ENCODE results near the gene TMIGD1.

TMIGD1 gene

DNA sequence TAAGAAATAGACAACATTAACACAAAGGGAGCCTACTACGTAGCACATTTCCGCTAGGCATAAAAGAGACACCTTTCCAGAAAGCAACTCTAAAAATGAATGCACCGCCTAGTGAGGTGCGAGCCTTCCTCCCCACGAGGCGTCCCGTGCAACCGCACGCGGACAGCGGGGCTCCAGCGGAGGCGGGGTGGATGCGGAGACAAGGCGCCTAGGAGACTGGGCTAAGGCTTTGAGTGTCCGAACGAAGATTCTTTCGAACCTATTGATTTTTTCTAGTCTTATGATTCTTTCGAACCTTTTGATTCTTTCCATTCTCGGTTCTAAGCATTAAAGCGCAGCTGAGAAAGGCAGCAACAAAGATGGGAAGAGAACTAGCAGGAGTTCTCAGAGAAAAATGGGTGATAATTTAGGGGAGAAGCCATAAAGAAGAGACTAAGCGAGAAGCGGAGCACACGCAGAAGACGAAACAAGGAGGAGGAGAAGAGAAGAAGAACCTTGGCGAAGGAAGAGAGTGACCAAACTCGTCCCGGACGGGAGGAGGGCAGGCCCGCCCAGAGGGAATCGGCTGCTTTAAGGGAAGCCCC is 44.5 kb upstream of the TMIGD1 start:
- TF ChIP-seq TOX (CRISPR knock-in tag; IDR thresholded peaks at IDR 0.05; ENCODE audit: borderline replicate concordance), result no peak
- TF ChIP-seq, protein P1, sequence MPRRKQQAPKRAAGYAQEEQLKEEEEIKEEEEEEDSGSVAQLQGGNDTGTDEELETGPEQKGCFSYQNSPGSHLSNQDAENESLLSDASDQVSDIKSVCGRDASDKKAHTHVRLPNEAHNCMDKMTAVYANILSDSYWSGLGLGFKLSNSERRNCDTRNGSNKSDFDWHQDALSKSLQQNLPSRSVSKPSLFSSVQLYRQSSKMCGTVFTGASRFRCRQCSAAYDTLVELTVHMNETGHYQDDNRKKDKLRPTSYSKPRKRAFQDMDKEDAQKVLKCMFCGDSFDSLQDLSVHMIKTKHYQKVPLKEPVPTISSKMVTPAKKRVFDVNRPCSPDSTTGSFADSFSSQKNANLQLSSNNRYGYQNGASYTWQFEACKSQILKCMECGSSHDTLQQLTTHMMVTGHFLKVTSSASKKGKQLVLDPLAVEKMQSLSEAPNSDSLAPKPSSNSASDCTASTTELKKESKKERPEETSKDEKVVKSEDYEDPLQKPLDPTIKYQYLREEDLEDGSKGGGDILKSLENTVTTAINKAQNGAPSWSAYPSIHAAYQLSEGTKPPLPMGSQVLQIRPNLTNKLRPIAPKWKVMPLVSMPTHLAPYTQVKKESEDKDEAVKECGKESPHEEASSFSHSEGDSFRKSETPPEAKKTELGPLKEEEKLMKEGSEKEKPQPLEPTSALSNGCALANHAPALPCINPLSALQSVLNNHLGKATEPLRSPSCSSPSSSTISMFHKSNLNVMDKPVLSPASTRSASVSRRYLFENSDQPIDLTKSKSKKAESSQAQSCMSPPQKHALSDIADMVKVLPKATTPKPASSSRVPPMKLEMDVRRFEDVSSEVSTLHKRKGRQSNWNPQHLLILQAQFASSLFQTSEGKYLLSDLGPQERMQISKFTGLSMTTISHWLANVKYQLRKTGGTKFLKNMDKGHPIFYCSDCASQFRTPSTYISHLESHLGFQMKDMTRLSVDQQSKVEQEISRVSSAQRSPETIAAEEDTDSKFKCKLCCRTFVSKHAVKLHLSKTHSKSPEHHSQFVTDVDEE (CRISPR knock-in tag; IDR thresholded peaks at IDR 0.05), result no peak
- no peak for TF ChIP-seq ZFP3 (CRISPR knock-in tag; IDR thresholded peaks at IDR 0.05)
- TF ChIP-seq ZNF565 (CRISPR knock-in tag; conservative IDR thresholded peaks at IDR 0.05; ENCODE audit: low read depth), result no peak
- TF ChIP-seq ZFP30 (CRISPR knock-in tag; IDR thresholded peaks at IDR 0.05), result no peak
- TF ChIP-seq, protein P2, sequence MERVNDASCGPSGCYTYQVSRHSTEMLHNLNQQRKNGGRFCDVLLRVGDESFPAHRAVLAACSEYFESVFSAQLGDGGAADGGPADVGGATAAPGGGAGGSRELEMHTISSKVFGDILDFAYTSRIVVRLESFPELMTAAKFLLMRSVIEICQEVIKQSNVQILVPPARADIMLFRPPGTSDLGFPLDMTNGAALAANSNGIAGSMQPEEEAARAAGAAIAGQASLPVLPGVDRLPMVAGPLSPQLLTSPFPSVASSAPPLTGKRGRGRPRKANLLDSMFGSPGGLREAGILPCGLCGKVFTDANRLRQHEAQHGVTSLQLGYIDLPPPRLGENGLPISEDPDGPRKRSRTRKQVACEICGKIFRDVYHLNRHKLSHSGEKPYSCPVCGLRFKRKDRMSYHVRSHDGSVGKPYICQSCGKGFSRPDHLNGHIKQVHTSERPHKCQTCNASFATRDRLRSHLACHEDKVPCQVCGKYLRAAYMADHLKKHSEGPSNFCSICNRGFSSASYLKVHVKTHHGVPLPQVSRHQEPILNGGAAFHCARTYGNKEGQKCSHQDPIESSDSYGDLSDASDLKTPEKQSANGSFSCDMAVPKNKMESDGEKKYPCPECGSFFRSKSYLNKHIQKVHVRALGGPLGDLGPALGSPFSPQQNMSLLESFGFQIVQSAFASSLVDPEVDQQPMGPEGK (CRISPR knock-in tag; IDR thresholded peaks at IDR 0.05; ENCODE audit: borderline replicate concordance), result no peak
- TF ChIP-seq RARB (CRISPR knock-in tag; IDR thresholded peaks at IDR 0.05), result no peak
- TF ChIP-seq ZC3H10 (CRISPR knock-in tag; IDR thresholded peaks at IDR 0.05), result no peak
- TF ChIP-seq ISL1 (CRISPR knock-in tag; IDR thresholded peaks at IDR 0.05), result no peak
- no peak for TF ChIP-seq ARNTL (CRISPR knock-in tag; IDR thresholded peaks at IDR 0.05; ENCODE audit: borderline replicate concordance, low read depth)
- TF ChIP-seq GLIS3 (CRISPR knock-in tag; IDR thresholded peaks at IDR 0.05), result no peak
- no peak for TF ChIP-seq TCF4 (CRISPR knock-in tag; IDR thresholded peaks at IDR 0.05; ENCODE audit: borderline replicate concordance)
- no peak for TF ChIP-seq SNAI2 (CRISPR knock-in tag; IDR thresholded peaks at IDR 0.05)
- TF ChIP-seq ZNF8 (CRISPR knock-in tag; IDR thresholded peaks at IDR 0.05), result no peak
- TF ChIP-seq, protein P3, sequence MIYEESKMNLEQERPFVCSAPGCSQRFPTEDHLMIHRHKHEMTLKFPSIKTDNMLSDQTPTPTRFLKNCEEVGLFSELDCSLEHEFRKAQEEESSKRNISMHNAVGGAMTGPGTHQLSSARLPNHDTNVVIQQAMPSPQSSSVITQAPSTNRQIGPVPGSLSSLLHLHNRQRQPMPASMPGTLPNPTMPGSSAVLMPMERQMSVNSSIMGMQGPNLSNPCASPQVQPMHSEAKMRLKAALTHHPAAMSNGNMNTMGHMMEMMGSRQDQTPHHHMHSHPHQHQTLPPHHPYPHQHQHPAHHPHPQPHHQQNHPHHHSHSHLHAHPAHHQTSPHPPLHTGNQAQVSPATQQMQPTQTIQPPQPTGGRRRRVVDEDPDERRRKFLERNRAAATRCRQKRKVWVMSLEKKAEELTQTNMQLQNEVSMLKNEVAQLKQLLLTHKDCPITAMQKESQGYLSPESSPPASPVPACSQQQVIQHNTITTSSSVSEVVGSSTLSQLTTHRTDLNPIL (CRISPR knock-in tag; IDR thresholded peaks at IDR 0.05; ENCODE audit: low read depth), result no peak
- no peak for TF ChIP-seq ESRRG (CRISPR knock-in tag; IDR thresholded peaks at IDR 0.05)
- TF ChIP-seq, protein P4, sequence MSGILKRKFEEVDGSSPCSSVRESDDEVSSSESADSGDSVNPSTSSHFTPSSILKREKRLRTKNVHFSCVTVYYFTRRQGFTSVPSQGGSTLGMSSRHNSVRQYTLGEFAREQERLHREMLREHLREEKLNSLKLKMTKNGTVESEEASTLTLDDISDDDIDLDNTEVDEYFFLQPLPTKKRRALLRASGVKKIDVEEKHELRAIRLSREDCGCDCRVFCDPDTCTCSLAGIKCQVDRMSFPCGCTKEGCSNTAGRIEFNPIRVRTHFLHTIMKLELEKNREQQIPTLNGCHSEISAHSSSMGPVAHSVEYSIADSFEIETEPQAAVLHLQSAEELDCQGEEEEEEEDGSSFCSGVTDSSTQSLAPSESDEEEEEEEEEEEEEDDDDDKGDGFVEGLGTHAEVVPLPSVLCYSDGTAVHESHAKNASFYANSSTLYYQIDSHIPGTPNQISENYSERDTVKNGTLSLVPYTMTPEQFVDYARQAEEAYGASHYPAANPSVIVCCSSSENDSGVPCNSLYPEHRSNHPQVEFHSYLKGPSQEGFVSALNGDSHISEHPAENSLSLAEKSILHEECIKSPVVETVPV (CRISPR knock-in tag; IDR thresholded peaks at IDR 0.05), result no peak
- no peak for TF ChIP-seq CSDC2 (CRISPR knock-in tag; IDR thresholded peaks at IDR 0.05)
- no peak for TF ChIP-seq BACH2 (CRISPR knock-in tag; IDR thresholded peaks at IDR 0.05; ENCODE audit: borderline replicate concordance)
- ATAC-seq, result no peak

DNA sequence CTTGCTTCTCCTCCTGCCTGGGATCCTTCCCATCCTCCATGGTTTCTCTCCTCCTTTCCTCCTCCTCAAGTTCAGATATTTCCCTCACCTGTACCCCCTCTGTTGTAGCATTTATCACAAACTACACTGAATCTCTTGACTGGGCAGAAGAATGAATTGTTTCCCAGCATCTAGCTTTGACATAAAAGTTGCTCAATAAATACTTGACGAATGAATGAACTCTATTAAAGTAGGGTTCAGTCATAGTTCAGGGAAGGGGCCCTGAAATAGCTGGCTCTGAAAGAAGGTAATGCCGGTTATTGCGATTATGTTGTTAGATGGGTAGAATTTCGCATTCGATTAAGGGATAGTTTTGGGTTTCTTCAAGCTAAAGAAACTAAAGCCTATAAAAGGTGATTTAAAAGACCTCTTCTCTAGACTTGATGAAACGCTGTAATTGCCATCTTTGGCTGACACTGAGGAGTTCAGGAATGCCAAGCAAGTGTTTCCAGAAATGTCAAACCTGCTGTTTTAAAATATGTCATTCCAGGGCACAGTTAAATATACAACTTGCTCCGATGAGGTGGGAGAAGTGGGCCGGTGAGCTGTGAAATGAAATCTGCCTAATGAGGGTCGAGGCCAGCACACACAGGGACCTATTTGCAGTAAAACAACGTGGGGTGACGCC is 43.9 kb upstream of the TMIGD1 start:
- TF ChIP-seq, protein P4 (CRISPR knock-in tag; IDR thresholded peaks at IDR 0.05), result no peak
- TF ChIP-seq ISL1 (CRISPR knock-in tag; IDR thresholded peaks at IDR 0.05), result no peak
- no peak for TF ChIP-seq OSR1 (CRISPR knock-in tag; IDR thresholded peaks at IDR 0.05)
- TF ChIP-seq PPARA (CRISPR knock-in tag; IDR thresholded peaks at IDR 0.05; ENCODE audit: borderline replicate concordance), result no peak
- no peak for TF ChIP-seq BACH2 (CRISPR knock-in tag; IDR thresholded peaks at IDR 0.05; ENCODE audit: borderline replicate concordance)
- TF ChIP-seq GLIS3 (CRISPR knock-in tag; IDR thresholded peaks at IDR 0.05), result no peak
- TF ChIP-seq TCF4 (CRISPR knock-in tag; IDR thresholded peaks at IDR 0.05; ENCODE audit: borderline replicate concordance), result no peak
- TF ChIP-seq, protein P3 (CRISPR knock-in tag; IDR thresholded peaks at IDR 0.05; ENCODE audit: low read depth), result no peak
- TF ChIP-seq ZFP30 (CRISPR knock-in tag; IDR thresholded peaks at IDR 0.05), result no peak
- no peak for TF ChIP-seq RARB (CRISPR knock-in tag; IDR thresholded peaks at IDR 0.05)
- no peak for TF ChIP-seq ZC3H10 (CRISPR knock-in tag; IDR thresholded peaks at IDR 0.05)
- no peak for TF ChIP-seq ZNF8 (CRISPR knock-in tag; IDR thresholded peaks at IDR 0.05)
- TF ChIP-seq CSDC2 (CRISPR knock-in tag; IDR thresholded peaks at IDR 0.05), result no peak
- no peak for TF ChIP-seq ARNTL (CRISPR knock-in tag; IDR thresholded peaks at IDR 0.05; ENCODE audit: borderline replicate concordance, low read depth)
- ATAC-seq, result no peak
